Measurements from ENCODE around the gene ARHGEF3.

Gene ARHGEF3

DNA sequence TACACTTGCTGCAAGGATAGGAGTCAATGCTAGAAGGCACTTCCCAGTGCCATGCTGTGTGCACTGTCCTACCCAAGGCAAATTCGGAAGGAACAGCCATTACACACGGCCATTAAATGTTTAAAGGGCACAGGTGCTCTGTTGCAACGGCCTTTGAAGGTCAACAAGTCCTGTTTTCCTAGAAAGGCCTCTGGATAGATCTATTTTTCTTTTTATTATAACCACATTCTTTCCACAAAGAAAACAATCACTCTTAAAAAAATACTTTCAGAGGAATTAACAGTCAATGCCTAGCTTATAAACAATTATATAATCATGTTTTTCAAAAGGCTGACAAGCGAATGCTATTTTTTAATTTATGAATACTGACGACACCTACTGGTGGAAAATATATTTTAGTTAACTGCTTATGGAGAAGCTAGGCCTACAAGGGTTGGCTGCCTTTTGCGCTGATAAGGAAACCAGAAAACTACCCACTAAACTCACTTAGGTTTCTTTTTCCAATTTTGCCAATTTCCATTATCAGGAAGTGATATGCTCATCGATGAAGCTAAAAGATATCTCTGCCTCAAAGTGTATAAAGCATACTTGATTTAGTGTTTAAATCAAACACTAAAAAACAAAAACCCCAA, 2.4 kb downstream of the ARHGEF3 start:
- TF ChIP-seq, protein P1, sequence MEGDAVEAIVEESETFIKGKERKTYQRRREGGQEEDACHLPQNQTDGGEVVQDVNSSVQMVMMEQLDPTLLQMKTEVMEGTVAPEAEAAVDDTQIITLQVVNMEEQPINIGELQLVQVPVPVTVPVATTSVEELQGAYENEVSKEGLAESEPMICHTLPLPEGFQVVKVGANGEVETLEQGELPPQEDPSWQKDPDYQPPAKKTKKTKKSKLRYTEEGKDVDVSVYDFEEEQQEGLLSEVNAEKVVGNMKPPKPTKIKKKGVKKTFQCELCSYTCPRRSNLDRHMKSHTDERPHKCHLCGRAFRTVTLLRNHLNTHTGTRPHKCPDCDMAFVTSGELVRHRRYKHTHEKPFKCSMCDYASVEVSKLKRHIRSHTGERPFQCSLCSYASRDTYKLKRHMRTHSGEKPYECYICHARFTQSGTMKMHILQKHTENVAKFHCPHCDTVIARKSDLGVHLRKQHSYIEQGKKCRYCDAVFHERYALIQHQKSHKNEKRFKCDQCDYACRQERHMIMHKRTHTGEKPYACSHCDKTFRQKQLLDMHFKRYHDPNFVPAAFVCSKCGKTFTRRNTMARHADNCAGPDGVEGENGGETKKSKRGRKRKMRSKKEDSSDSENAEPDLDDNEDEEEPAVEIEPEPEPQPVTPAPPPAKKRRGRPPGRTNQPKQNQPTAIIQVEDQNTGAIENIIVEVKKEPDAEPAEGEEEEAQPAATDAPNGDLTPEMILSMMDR (IDR thresholded peaks at IDR 0.05) = peak; percentile 62

DNA sequence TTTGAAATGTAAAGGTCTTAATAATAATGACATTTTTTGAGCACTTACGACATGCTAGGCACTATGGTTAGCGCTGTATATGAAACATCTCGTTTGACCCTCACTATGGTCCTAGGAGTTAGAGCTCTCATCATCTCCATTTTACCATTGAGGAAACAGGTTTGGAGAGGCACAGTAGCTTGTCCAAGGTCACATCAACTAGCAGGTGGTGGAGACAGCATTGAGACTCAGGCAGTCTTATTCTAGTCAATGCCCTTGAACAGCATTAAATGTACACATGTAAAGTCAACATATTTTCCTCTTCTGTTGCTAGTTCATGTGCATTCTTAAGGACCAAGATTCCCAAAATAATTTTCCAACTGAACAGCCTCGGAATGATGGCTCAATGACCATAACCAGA, 4.8 kb downstream of the ARHGEF3 start:
- TF ChIP-seq, protein P1 (IDR thresholded peaks at IDR 0.05) = no peak

DNA sequence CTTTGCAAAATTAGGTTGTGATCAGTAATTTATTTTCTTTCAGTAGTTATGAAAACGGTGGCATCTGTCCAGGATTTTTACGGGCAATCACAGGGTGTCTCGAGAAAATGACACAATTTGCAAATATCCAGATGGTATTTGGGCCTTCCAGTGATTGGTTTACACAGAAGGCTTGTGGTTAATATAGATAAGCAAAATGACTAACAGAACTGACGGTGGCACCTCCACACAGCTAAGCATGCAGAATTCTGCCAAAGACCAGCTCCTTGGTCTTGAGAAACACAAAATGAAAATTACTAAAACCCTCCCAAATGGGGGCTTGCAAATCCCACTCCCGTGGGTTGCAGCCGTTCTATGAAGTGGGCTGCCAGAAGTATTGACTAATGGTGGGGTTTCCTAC, 5.5 kb downstream of the ARHGEF3 start:
- TF ChIP-seq, protein P1 (IDR thresholded peaks at IDR 0.05) = no peak

DNA sequence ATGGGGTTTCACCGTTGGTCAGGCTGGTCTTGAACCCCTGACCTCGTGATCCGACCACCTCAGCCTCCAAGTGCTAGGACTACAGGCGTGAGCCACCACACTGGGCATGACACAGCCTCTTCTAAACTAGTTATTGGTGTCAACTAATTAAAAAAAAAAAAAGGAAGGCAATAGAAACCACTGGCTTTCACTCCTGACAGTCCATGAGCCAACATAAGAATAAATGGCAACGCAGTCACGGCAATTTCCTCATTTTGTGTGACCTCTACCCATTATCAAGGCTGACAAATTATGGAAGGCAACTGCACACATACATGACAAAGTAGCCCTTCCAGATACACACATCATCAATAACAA, 5.9 kb downstream of the ARHGEF3 start:
- TF ChIP-seq, protein P1 (IDR thresholded peaks at IDR 0.05) = no peak

DNA sequence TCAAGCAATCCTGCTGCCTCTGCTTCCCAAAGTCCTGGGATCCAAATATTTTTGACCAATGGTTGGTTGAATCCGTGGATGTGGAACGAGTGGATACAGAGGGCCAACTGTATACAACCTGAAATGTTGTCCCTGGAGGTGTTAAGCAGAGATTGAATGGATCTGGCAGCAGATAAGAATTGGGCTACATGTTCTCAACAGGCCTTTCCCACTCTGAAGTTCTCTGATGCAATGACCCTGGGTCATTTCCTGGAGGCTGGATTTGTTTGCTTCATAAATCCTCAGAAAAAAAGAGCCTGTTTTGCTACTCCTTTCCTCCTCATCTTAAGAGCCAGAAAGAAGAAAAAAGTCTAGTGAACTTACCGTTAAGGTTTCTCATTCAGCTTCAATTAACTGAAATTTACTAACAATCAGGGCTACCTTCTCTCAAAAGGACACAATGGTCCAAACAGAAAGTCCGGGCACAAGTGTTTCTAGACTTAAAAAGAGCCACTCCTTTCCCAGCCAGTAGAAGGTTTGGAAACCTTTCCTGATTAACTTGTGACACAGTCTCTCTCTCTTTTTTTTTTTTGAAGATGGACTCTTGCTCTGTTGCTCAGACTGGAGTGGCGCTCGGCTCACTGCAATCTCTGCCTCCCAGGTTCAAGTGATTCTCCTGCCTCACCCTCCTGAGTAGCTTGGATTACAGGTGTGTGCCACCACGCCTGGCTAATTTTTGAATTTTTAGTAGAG, 6.5 kb downstream of the ARHGEF3 start:
- TF ChIP-seq, protein P1 (IDR thresholded peaks at IDR 0.05) = no peak

DNA sequence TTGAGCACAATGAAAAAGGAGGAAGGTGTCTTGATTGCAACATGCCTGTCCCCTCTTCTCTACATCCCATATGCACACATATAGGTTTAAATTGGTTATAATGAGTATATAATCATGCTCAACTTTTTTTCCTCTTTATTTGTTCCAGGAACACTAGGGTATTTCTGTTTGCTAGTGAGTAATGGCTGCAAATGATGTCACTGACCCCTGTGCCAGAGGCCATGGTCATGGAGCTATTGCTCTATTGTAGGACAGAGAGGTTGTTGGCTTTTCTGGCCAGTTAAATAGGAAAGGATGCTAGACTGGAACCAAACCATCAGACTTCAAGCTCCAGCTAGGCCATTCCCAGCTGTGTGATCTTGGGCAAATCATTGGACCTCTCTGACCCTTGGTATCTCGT, 9.6 kb downstream of the ARHGEF3 start:
- TF ChIP-seq, protein P1 (IDR thresholded peaks at IDR 0.05) = no peak

DNA sequence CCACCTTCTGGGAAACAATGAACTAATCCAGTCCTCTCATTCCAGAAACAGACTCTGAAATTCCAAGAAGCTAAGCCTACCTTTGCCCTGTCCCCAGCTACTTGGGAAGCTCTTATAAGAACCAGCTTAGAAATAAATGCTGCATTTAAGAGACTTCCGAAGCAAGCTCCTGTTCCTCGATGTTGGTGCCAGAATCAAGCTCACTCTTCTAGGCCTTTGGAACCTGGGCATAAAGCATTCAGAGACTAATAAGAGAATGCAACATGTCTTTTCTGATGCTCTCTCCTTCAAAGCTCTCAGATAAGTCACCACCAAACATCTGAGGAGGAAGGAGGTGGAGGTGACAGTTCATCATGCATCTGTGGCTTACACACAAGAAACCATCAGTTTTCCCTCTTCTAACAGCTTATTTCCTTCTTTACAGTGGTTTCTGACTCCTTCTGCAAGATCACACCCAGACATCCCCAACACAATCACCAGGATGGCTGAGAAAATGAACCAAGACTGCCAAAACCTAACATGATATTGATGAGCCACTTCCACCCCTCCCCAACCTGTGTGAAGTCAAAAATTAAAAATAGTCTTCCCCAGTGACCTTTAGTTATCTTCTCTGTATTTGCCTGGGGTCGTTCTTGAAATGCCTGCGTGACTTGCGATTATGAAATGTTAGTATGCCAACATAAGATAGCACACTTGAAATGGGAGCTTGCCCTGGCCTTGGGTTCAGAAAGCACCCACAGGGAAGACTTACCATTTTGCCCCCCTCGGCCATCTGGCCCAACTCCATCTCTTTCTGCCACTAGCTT, 11.5 kb downstream of the ARHGEF3 start:
- TF ChIP-seq, protein P1 (IDR thresholded peaks at IDR 0.05) = no peak
